Measurements from ENCODE around the gene SLC1A4. TPM values are rescaled to one million over a fixed set of nuclear protein-coding genes. Genes with fewer than 3 reads are reported as not detected.

SLC1A4 gene
- total RNA-seq, 4 donors from 2014 or later, result 5.9 to 18.7 (median 9.1) TPM

DNA sequence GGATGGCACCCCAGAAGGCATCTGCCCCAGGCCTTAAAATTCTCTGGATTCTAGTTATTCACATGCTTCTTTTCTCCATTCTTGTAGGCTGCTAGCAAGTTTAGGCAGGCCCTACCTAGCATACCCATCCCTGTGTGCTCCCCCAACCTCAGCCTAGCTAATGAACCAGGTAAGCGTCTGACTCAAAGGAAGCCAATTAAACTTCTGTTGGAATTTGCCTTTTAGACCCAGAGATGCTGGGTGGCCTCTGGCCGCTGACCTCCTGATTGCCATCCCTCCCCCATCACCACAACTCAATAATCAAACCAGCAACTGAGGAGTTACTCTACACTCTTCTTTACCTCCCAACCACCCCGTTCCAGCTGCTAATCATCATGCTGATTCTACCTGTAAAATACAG is 48.0 kb downstream of the SLC1A4 start:
- in situ Hi-C loops (cut with MboI; ENCODE audit: low pct_ligation_motif_present in 1 of 4, low pct_unique_long_range_greater_than_20kb in 1 of 4, low sequenced_read_pairs in 3 of 4) (loop anchor here in 3 of 4 donors (5.0 to 25.0 kb wide), 2 partner anchors 120 to 400 kb away; no protein-coding TSS in a partner anchor), intact Hi-C loops (cut with DNase I; ENCODE audit: low total_unique reads) (no loop called here)
- no peak for DNase-seq
- Histone ChIP-seq H3K27ac (no peak overlapping the region), H3K36me3 (no peaks in the 10 kb centered on the region), H3K4me3 (no peak overlapping the region), H3K4me1 (peaks cover 6 to 31% (median 8%) of the 10 kb centered on the region in 4 donors), H3K27me3 (no peaks in the 10 kb centered on the region), H3K9me3 (no peaks in the 10 kb centered on the region)
- WGBS, 2 donors (ENCODE audit: low coverage in 1 of 2), result 84% methylated on average over 3 of the region's 3 CpGs; no CpG with 5 or more reads in 1 of the 2 donors
- TF ChIP-seq EP300 (IDR thresholded peaks at IDR 0.05; ENCODE audit: low read depth) (no peak), POLR2AphosphoS5 (IDR thresholded peaks at IDR 0.05) (no peak), POLR2A (IDR thresholded peaks at IDR 0.05) (no peak)
- TF ChIP-seq, protein P1, sequence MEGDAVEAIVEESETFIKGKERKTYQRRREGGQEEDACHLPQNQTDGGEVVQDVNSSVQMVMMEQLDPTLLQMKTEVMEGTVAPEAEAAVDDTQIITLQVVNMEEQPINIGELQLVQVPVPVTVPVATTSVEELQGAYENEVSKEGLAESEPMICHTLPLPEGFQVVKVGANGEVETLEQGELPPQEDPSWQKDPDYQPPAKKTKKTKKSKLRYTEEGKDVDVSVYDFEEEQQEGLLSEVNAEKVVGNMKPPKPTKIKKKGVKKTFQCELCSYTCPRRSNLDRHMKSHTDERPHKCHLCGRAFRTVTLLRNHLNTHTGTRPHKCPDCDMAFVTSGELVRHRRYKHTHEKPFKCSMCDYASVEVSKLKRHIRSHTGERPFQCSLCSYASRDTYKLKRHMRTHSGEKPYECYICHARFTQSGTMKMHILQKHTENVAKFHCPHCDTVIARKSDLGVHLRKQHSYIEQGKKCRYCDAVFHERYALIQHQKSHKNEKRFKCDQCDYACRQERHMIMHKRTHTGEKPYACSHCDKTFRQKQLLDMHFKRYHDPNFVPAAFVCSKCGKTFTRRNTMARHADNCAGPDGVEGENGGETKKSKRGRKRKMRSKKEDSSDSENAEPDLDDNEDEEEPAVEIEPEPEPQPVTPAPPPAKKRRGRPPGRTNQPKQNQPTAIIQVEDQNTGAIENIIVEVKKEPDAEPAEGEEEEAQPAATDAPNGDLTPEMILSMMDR (IDR thresholded peaks at IDR 0.05), result no peak

DNA sequence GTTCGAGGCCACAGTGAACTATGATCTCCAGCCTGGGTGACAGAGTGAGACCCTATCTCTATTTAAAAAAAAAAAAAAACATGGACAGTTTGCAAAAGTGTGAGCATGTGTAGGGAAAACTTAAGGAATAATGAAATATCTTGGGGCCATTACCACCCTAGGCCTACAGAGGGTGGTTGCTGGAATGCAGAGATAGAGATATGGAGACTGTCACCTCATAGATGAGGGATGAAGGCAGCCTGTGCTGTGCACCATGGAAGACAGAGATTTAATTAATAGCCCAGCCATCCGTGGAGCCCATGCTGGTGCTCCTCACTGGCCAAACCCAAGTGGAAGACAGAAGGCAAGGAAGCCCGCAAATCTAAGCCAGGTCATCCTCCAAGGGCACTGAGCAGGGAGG is 50.4 kb downstream of the SLC1A4 start:
- Histone ChIP-seq H3K4me1 (peaks cover 0 to 20% (median 2%) of the 10 kb centered on the region in 4 donors), H3K4me3 (no peak overlapping the region), H3K9me3 (peaks cover 0 to 4% of the 10 kb centered on the region in 2 donors), H3K36me3 (no peaks in the 10 kb centered on the region), H3K27me3 (no peaks in the 10 kb centered on the region), H3K27ac (no peak overlapping the region)
- 90 to 93% methylated on average over 2 to 3 of the region's 3 CpGs for WGBS, 2 donors (ENCODE audit: low coverage in 1 of 2)
- in situ Hi-C loops (cut with MboI; ENCODE audit: low pct_ligation_motif_present in 1 of 4, low pct_unique_long_range_greater_than_20kb in 1 of 4, low sequenced_read_pairs in 3 of 4), result loop anchor here (5.0 to 25.0 kb wide), 3 partner anchors 122 to 402 kb away; no protein-coding TSS in a partner anchor
- intact Hi-C loops (cut with DNase I; ENCODE audit: low total_unique reads), result loop anchor here (2.0 kb wide), 1 partner anchor 121 kb away; no protein-coding TSS in a partner anchor
- no peak for TF ChIP-seq EP300 (IDR thresholded peaks at IDR 0.05; ENCODE audit: low read depth)
- DNase-seq, result no peak

DNA sequence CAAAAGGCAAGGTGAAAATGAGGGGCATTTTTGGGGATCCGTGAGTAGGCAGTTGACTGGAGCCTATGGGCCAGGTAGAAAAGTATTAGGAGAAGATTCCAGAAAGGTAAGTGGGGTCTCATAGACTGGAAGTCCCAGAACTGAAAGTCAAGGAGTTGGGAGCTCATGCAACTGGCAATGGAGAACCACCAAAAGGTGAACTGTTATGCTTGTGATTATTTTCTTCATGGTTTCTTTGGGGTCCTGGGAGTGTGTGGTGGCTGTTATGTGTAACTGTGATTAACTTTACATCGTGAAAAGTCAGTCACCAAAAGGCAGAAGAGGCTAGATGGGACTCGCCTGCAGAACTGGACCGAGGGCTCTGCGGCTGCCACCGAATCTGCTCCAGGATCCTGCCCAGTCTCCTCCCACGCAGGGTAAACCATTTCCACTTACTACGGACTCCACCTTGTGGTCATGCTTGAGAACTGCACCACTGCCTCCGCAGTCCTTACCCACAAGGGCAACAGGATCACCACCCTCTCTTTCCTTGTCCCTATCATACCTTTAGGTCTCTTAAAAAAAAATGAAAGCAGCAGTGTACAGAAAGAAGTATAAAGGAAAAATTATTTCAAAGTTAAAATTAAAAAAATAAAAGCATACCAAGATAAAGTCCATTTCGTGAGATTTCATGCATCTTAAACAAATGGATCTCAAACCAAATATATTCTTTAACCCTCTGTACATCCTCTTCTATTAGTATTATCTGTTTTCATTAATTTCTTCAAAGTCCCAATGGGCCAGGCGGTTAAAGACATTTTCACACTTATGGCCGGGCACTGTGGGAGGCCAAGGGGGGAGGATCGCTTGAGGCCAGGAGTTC is 51.4 kb downstream of the SLC1A4 start:
- peaks cover 0 to 14% (median 2%) of the 10 kb centered on the region in 4 donors for H3K4me1 ChIP-seq
- in situ Hi-C loops (cut with MboI; ENCODE audit: low pct_ligation_motif_present in 1 of 4, low pct_unique_long_range_greater_than_20kb in 1 of 4, low sequenced_read_pairs in 3 of 4), result loop anchor here in 2 of 4 donors (10.0 to 25.0 kb wide), 2 partner anchors 126 to 403 kb away; no protein-coding TSS in a partner anchor
- H3K9me3 ChIP-seq, result peaks cover 0 to 4% of the 10 kb centered on the region in 2 donors
- no peak overlapping the region for H3K27ac ChIP-seq
- peak; percentile 90 for DNase-seq
- intact Hi-C loops (cut with DNase I; ENCODE audit: low total_unique reads), result loop anchor here (2.0 kb wide), 1 partner anchor 122 kb away; no protein-coding TSS in a partner anchor
- H3K27me3 ChIP-seq, result no peaks in the 10 kb centered on the region
- 34 to 46% methylated on average over 7 to 13 of the region's 13 CpGs for WGBS, 2 donors (ENCODE audit: low coverage in 1 of 2)
- TF ChIP-seq POLR2A (IDR thresholded peaks at IDR 0.05) (no peak), EP300 (IDR thresholded peaks at IDR 0.05; ENCODE audit: low read depth) (no peak), POLR2AphosphoS5 (IDR thresholded peaks at IDR 0.05) (no peak)
- TF ChIP-seq, protein P1 (IDR thresholded peaks at IDR 0.05), result peak; percentile 95 to 98 (median 98)
- H3K4me3 ChIP-seq, result no peak overlapping the region
- H3K36me3 ChIP-seq, result no peaks in the 10 kb centered on the region

DNA sequence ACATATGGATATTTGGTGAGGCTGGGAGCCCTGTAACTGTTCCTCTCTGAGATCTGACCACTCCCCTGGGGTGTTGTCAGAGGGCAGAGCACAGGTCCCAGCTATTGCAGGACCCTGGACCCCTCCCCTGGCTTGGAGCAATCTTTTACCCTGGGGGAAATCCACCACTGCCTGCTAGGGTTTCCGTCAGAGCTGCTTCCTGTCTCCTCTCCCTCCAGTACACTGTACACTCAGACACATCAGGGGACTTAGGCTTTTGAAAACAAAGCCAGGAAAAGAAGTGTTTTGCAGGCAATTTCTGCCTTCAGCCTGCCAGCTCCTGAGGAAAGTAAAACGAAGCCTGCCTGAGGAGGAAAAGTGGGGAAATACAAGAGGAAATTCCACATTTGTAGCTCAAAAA is 53.8 kb downstream of the SLC1A4 start:
- no peak for TF ChIP-seq EP300 (IDR thresholded peaks at IDR 0.05; ENCODE audit: low read depth)
- TF ChIP-seq, protein P1 (IDR thresholded peaks at IDR 0.05), result no peak
- TF ChIP-seq POLR2AphosphoS5 (IDR thresholded peaks at IDR 0.05), result no peak
- no peak for TF ChIP-seq POLR2A (IDR thresholded peaks at IDR 0.05)
- peaks cover 0 to 4% of the 10 kb centered on the region in 2 donors for H3K9me3 ChIP-seq
- 72% methylated on average over 2 of the region's 2 CpGs; no CpG with 5 or more reads in 1 of the 2 donors for WGBS, 2 donors (ENCODE audit: low coverage in 1 of 2)
- H3K4me3 ChIP-seq, result no peak overlapping the region
- peaks cover 0 to 13% (median 2%) of the 10 kb centered on the region in 4 donors for H3K4me1 ChIP-seq
- no peaks in the 10 kb centered on the region for H3K36me3 ChIP-seq
- DNase-seq, result no peak
- no peaks in the 10 kb centered on the region for H3K27me3 ChIP-seq
- in situ Hi-C loops (cut with MboI; ENCODE audit: low pct_ligation_motif_present in 1 of 4, low pct_unique_long_range_greater_than_20kb in 1 of 4, low sequenced_read_pairs in 3 of 4) (loop anchor here in 2 of 4 donors (10.0 to 25.0 kb wide), 2 partner anchors 128 to 406 kb away; no protein-coding TSS in a partner anchor), intact Hi-C loops (cut with DNase I; ENCODE audit: low total_unique reads) (no loop called here)
- H3K27ac ChIP-seq, result no peak overlapping the region

All from transverse colon (tissue), 4 donors.